ENCODE data around the gene CDK13.

CDK13 gene

DNA sequence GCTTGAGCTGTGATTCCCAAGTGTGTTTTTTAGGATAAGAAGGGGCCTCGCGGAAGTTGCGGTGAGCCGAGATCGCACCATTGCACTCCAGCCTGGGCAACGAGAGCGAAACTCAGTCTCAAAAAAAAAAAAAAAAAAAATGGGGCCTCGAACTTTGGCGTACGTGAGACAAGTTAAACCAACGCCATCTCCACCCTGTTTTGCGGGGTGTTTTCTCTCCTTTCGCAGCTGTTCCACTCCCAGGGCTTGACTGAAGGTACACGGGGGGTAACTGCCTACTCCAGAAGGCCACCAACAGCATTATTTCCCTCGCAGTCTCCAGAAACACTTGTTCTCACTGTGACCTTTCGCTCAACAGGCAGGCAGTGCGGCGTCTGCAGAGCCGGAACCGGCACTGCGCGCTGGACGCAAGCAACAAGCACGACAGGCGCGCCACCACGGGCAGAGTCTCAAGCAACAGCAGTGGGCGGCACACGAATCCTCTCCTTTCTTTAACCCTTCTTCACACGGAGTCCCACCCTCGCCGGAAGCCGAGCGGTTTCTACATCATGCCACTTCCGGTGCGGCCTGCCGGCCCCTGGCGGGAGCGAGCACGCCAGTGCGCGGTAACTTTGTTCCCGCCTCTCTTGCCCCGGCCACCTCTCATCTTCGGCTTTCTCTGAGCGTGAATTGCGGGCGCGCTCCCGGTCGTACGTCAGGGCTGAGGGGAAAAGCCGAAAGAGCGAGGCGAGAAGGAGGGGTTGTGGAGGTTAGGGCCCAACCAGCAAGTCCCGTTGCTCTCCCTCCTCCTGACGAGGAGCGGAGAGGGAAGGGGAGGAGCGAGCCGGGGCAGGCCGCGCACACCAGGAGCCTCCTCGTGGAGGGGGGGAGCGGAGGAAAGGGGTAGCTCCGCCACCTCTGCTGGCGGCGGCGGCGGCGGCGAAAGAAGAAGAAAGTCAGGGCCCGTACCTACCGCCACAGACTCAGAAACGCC, 814 bp upstream of the CDK13 start:
- peak; percentile 100 for DNase-seq

DNA sequence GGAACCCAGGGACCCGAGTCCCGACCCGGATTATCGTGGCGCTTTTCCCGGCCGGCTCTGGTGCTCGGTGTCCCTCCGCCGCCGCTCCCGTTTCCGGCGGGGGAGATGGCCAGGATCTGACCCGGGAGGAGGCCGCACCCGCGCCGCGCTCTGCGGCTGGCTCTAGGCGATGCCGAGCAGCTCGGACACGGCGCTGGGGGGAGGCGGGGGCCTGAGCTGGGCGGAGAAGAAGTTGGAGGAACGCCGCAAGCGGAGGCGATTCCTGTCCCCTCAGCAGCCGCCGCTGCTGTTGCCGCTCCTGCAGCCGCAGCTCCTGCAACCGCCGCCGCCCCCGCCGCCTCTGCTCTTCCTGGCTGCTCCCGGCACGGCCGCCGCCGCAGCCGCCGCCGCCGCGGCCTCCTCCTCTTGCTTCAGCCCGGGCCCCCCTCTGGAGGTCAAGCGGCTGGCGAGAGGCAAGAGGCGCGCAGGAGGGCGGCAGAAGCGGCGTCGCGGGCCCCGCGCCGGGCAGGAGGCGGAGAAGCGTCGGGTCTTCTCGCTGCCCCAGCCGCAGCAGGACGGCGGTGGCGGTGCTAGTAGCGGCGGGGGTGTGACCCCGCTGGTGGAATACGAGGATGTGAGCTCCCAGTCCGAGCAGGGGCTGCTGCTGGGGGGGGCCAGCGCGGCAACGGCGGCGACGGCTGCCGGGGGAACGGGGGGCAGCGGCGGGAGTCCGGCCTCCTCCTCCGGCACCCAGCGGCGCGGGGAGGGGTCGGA, 593 bp downstream of the CDK13 start:
- peak; percentile 43 for DNase-seq

GRCh38 chr7:39951226-39952194, 1.5 kb downstream of the CDK13 start:
- peak; percentile 71 for DNase-seq

DNA sequence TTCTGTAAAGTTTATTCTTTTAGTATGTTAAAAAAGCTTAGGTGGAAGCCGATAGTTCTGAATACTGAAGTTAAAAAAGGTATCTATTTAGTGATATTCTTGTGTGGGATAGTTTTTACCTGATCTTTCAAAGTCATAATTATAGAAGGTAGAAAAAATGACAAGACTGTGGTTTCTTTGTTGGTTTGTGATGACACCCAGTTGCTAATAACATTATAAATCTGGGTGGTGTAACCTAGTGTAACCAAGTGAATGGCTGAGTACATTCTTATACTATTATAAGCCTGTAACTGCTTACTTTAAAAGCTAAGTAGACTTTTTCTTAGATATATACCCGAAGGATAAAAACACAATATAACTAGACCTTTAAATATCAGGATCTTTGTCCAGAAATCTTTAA, 2.3 kb downstream of the CDK13 start:
- peak; percentile 65 for DNase-seq

DNA sequence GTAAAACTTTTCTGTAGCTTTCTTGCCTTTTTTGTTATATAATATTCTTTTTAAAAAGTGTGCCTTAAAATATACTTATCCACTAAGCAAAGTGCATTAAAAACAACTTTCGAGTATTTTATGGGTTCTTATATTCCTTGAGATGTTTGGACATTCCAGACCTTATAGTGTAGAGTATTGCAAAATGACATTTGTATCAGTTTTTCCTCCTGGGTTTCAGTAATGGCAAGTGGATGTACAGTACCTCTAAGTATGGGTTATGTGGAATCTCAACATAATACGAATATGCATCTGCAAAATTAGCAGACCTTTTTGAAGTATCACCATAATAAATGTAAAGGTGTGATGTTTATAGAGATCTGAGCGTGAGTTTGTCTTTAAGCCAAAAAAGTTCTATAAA, 2.7 kb downstream of the CDK13 start:
- DNase-seq = no peak

DNA sequence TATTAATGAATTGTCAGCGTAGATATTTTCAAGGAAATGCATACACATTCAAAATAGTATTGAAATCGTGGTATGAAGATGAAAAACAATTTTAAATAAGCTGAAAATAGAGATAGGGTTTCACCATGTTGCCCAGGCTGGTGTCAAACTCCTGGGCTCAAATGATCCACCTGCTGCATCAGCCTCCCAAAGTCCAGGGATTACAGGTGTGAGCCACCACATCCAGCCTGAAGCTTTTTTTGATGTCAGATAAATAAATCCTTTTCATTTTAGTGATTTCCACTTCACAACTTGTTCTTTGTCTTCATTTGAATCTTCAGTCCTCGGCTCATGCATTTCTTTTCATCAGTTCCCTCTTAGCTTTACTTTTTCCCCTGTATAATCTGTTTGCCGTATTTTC, 4.6 kb downstream of the CDK13 start:
- no peak for DNase-seq

- DNase-seq = no peak
Measured at GRCh38 chr7:39958038-39958437, 8.0 kb downstream of the CDK13 start.

- DNase-seq = no peak
Measured at GRCh38 chr7:39967406-39968161, 17.5 kb downstream of the CDK13 start.

DNA sequence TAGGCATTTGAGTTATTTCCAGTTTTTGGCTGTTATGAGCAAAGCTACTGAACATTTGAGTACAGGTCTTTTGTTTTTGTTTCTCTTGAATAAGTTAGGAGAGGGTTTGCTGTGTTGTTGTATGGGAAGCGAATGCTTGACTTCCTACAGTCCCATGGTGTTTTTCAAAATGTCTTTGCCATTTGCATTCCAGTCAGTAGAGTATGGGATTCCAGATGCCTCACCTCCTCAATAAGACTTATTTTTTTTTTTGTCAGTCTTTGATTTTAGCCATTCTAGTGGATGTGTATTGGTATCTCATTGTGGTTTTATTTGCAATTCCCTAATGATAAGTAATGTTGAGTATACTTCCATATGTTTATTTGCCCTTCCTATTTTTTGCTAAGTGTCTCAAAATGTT, 19.4 kb downstream of the CDK13 start:
- DNase-seq = no peak

GRCh38 chr7:39971924-39972323, 21.9 kb downstream of the CDK13 start:
- DNase-seq = no peak

DNA sequence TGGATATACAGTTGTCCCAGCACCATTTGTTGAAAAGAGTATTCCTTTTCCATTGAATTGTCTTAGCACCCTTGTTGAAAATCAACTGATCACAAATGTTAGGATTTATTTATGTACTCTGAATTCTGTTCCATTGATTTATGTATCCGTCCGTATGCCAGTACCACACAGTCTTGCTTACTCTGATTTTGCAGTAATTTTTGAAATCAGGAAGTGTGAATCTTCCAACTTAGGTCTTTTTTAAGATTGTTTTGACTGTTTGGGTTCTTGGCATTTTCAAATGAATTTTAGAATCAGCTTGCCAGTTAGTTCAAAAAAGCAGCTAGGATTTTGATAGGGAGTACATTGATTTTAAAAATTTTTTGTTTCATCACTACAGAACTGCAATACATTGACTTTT, 23.7 kb downstream of the CDK13 start:
- no peak for DNase-seq

GRCh38 chr7:39978230-39978934, 28.3 kb downstream of the CDK13 start:
- DNase-seq = no peak

DNA sequence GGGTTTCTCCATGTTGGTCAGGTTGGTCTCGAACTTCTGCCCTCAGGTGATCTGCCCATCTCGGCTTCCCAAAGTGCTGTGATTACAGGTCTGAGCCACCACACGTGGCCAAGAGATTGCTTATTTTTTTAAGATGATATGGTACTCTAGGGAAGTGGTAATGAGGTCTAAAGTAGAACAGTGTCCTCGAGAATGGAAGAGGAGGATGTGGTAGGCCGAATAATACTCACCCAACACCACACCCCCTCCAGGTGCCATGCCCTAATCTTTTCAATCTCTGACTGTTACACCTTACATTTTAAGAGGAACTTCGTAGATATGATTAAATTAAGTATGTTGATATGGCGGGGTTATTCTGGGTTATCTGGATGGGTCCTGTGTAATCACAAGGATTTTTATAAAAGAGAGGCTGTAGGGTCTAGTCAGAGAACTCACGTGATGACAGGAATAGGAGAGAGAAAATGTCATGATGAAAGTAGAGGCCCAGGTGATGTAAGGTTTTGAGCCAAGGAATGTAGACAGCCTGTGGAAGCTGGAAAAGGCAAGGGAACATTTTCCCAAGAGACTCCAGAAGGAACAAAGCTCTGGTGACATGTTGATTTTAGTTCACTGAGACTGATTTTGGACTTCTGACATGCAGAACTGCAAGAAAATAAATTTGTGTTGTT, 29.5 kb downstream of the CDK13 start:
- DNase-seq = no peak

GRCh38 chr7:39985398-39985918, 35.4 kb downstream of the CDK13 start:
- no peak for DNase-seq

DNA sequence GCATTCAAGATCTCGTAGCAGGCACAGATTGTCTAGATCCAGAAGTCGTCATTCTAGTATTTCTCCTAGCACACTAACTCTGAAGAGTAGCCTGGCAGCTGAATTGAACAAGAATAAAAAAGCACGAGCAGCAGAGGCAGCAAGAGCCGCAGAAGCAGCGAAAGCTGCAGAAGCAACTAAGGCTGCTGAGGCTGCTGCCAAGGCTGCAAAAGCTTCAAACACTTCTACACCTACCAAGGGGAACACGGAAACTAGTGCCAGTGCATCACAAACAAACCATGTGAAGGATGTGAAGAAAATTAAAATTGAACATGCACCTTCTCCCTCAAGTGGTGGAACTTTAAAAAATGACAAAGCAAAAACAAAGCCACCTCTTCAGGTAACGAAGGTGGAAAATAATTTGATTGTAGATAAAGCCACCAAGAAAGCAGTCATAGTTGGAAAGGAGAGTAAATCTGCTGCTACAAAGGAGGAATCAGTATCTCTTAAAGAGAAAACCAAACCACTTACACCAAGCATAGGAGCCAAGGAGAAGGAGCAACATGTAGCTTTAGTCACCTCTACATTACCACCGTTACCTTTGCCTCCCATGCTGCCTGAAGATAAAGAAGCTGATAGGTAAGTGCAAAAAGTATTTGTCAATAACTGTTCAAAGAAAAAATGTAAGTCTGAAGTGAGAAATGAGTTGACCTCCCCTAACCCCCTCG, 37.7 kb downstream of the CDK13 start:
- no peak for DNase-seq

GRCh38 chr7:40000734-40001315, 50.8 kb downstream of the CDK13 start:
- DNase-seq = peak; percentile 24

GRCh38 chr7:40001649-40002048, 51.6 kb downstream of the CDK13 start:
- no peak for DNase-seq

DNA sequence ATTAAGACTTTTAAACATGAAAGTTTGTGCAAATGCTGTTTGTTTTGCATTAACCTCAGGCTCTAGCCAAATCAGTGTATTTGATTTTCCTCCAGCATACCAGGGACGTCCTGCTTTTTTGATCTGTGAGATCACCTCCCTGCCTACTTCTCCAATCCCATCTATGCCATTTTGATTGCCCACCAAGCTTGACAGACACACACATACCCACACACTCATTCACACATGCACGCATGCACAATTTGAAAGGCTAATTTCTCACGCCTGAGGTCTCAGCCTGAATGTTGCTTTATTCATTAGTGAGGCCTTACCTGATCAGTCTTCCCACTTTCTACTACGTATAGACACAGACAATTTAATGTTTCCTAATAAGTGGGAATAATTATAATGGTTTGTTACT, 53.5 kb downstream of the CDK13 start:
- DNase-seq = no peak

DNA sequence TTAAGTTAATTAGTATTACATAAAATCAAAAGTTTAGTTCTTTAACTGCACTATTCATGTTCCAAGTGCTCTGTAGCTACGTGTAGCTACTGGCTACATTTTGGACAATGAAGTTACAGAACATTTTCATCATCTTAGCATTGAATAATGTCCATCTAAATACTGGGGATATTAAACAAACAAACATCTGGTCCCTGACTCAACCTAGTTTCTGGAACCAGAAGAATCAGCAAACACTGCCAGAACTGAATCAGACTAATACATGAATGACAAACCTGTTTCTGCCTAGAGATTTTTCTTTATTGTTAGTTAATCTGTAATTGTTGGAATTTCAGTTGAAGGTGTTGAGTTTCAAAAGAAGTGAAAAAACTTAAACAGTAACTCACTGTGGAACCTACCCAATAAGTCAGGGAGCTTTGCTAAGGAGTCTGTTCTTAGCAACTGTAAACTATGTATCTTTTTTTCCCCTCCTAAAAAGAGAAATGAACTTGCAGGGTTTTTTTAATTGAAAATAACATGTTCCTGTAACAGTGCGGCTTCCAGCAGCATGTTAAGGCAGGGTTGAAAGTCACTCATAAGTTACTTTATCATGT, 58.3 kb downstream of the CDK13 start:
- peak; percentile 60 for DNase-seq

All from fibroblast of skin of scalp (primary cell).